ENCODE measurements around the gene TNS3. TPM values are rescaled to one million over a fixed set of nuclear protein-coding genes. Genes with fewer than 3 reads are reported as not detected.
"Not testable (repeated sequence)": the region's sequence is repeated elsewhere in the genome, so short reads cannot be mapped to it uniquely, and the experiment has no call there.

TNS3 gene
- polyA plus RNA-seq, 2 donors: 2.7 to 3.4 TPM

DNA sequence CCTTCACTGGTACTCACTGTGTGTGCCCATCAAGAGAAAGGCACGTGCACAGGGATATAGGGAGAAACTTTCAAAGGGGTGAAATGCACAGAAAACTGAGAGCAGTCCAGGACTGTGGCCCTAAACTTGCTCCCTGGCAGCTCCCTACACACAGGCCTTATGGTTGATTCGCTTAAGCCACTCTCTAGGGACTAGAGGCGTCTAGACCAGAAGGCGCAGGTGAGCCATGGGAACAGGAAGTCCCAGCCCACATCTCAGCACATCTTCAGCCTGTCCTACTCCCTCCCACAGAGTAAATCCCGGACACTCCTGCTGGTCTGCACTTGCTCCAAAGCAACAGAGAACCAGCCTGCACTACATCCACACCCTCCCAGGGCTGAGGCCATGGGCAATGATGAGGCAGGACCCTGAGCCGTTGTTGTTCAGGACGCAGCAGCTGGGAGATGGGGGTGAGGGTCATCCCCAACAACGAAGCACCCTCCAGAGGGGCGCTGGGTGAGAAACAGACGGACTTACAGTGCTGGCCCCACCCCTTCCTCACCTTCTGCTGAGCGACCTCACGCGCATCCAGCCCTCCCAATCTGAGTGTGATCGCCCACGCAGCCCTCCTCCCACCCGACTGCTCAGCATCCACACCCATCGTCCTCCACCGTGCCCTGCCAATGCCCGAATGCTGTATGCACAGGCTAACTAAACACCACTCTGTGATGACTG lies 109.3 kb downstream of the TNS3 start:
- no peaks in the 10 kb centered on the region for H3K27me3 ChIP-seq (ENCODE audit: control insufficient read depth in 1 of 2, insufficient read depth in 2 of 2, low read length in 2 of 2)
- 72 to 87% methylated on average over 19 of the region's 19 CpGs for WGBS, 2 donors
- H3K4me3 ChIP-seq (ENCODE audit: low read depth in 1 of 2, low read length in 2 of 2): no peak overlapping the region
- H3K4me1 ChIP-seq (ENCODE audit: control insufficient read depth in 2 of 2, insufficient read depth in 2 of 2, low read length in 1 of 2): peaks cover 0 to 19% of the 10 kb centered on the region in 2 donors
- no peaks in the 10 kb centered on the region for H3K36me3 ChIP-seq (ENCODE audit: control insufficient read depth in 2 of 2, insufficient read depth in 2 of 2, low read length in 1 of 2)
- H3K27ac ChIP-seq (ENCODE audit: low read depth in 2 of 2, low read length in 1 of 2): no peak overlapping the region
- no peaks in the 10 kb centered on the region for H3K9me3 ChIP-seq (ENCODE audit: control insufficient read depth in 2 of 2, insufficient read depth in 1 of 2, low read depth in 1 of 2, low read length in 1 of 2)

DNA sequence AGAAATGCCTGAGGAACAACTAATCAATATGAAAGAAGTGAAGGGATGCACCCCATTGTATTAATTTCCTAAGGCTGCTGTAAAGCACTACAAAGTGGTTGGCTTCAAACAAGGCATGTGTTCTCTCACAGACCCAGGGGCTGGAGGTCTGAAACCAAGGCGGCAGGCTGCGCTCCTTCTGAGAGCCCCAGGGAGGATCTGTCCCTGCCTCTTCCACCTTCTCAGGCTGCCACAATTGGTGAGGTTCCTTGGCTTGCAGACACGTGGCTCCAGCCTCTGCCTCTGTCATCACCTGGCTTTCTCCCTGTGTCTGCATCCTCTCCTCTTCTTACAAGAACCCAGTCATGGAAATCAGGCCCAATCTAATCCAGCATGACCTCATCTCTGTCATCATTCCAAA lies 110.1 kb downstream of the TNS3 start:
- WGBS, 2 donors: 68 to 76% methylated on average over 3 of the region's 3 CpGs
- no peaks in the 10 kb centered on the region for H3K36me3 ChIP-seq (ENCODE audit: control insufficient read depth in 2 of 2, insufficient read depth in 2 of 2, low read length in 1 of 2)
- no peaks in the 10 kb centered on the region for H3K27me3 ChIP-seq (ENCODE audit: control insufficient read depth in 1 of 2, insufficient read depth in 2 of 2, low read length in 2 of 2)
- H3K27ac ChIP-seq (ENCODE audit: low read depth in 2 of 2, low read length in 1 of 2): no peak overlapping the region
- H3K4me1 ChIP-seq (ENCODE audit: control insufficient read depth in 2 of 2, insufficient read depth in 2 of 2, low read length in 1 of 2): peaks cover 0 to 19% of the 10 kb centered on the region in 2 donors
- H3K4me3 ChIP-seq (ENCODE audit: low read depth in 1 of 2, low read length in 2 of 2): no peak overlapping the region
- no peaks in the 10 kb centered on the region for H3K9me3 ChIP-seq (ENCODE audit: control insufficient read depth in 2 of 2, insufficient read depth in 1 of 2, low read depth in 1 of 2, low read length in 1 of 2)

DNA sequence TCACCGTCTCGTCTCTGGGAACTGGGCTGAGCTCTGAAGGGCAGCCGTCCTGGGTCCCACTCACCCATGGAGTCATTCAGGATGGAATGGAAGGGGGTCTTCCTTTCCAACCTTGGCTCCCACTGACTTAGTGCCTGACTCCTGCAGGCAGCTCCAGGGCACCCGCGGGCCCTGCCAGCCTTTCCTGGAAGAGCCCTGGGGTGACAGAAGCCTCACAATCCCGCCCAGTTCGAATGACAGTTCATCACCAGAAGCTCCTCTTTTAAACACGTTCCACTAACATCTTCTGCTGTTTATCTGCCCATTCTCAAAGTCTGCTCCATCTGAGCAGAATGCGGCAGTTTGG lies 110.6 kb downstream of the TNS3 start:
- H3K9me3 ChIP-seq (ENCODE audit: control insufficient read depth in 2 of 2, insufficient read depth in 1 of 2, low read depth in 1 of 2, low read length in 1 of 2): no peaks in the 10 kb centered on the region
- H3K27me3 ChIP-seq (ENCODE audit: control insufficient read depth in 1 of 2, insufficient read depth in 2 of 2, low read length in 2 of 2): no peaks in the 10 kb centered on the region
- H3K36me3 ChIP-seq (ENCODE audit: control insufficient read depth in 2 of 2, insufficient read depth in 2 of 2, low read length in 1 of 2): no peaks in the 10 kb centered on the region
- H3K4me1 ChIP-seq (ENCODE audit: control insufficient read depth in 2 of 2, insufficient read depth in 2 of 2, low read length in 1 of 2): peaks cover 0 to 19% of the 10 kb centered on the region in 2 donors
- WGBS, 2 donors: 74 to 80% methylated on average over 9 of the region's 9 CpGs
- H3K4me3 ChIP-seq (ENCODE audit: low read depth in 1 of 2, low read length in 2 of 2): no peak overlapping the region
- H3K27ac ChIP-seq (ENCODE audit: low read depth in 2 of 2, low read length in 1 of 2): no peak overlapping the region

DNA sequence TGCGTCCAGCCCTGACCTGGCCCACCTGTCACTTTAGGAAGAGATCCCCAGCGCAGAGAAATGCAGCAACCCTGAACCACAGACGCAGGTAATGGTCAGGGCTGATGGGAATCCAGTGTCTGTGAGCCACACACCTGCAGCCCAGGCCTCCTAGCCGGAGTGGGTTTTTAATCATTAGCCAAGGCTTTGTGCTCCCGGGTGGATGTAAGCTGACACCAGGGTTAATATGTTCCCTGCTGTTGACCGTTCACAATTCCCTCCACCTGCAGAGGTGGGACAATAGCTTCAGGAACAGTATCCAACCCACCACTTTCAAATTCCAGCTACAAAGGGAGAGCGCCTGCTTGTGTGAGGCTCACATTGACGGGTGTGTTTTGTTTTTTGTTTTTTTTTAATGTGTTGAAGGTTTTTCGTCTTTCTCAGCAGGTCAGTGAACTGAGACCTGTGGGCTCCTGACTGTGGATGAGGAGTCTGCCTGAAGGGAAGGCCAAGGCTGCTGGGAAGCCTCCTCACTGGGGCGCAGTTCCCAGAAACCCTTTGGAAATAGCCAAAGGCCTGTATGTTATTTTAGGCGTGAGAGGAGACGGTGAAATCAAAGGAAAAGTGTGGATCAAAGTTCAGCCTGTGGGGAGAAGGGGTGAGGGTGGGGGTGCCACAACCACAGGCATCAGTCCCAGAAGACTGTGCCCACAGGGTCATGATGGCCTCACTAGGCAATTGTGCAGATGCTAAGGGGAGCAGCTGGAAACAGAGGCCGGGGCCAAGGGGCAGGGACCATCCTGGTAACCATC lies 111.1 kb downstream of the TNS3 start:
- H3K4me1 ChIP-seq (ENCODE audit: control insufficient read depth in 2 of 2, insufficient read depth in 2 of 2, low read length in 1 of 2): peaks cover 0 to 14% of the 10 kb centered on the region in 2 donors
- no peak overlapping the region for H3K27ac ChIP-seq (ENCODE audit: low read depth in 2 of 2, low read length in 1 of 2)
- no peaks in the 10 kb centered on the region for H3K27me3 ChIP-seq (ENCODE audit: control insufficient read depth in 1 of 2, insufficient read depth in 2 of 2, low read length in 2 of 2)
- no peaks in the 10 kb centered on the region for H3K9me3 ChIP-seq (ENCODE audit: control insufficient read depth in 2 of 2, insufficient read depth in 1 of 2, low read depth in 1 of 2, low read length in 1 of 2)
- no peak overlapping the region for H3K4me3 ChIP-seq (ENCODE audit: low read depth in 1 of 2, low read length in 2 of 2)
- H3K36me3 ChIP-seq (ENCODE audit: control insufficient read depth in 2 of 2, insufficient read depth in 2 of 2, low read length in 1 of 2): no peaks in the 10 kb centered on the region
- WGBS, 2 donors: 71 to 78% methylated on average over 13 of the region's 13 CpGs

DNA sequence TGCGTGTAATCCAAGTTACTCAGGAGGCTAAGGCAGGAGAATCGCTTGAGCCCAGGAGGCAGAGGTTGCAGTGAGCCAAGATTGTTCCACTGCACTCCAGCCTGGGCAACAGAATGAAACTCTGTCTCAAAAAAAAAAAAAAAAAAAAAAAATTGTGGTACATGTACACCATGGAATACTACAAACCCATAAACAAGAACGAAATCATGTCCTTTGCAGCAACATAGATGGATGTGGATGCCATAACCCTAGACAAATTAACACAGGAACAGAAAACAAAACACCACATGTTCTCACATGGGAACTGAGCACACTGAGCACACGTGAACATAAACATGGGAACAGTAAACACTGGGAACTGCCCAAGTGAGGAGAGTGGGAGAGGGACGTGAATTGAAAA lies 112.1 kb downstream of the TNS3 start:
- not testable (repeated sequence) for H3K27me3 ChIP-seq (ENCODE audit: control insufficient read depth in 1 of 2, insufficient read depth in 2 of 2, low read length in 2 of 2); H3K4me1 ChIP-seq (ENCODE audit: control insufficient read depth in 2 of 2, insufficient read depth in 2 of 2, low read length in 1 of 2); H3K4me3 ChIP-seq (ENCODE audit: low read depth in 1 of 2, low read length in 2 of 2); H3K27ac ChIP-seq (ENCODE audit: low read depth in 2 of 2, low read length in 1 of 2); H3K9me3 ChIP-seq (ENCODE audit: control insufficient read depth in 2 of 2, insufficient read depth in 1 of 2, low read depth in 1 of 2, low read length in 1 of 2); H3K36me3 ChIP-seq (ENCODE audit: control insufficient read depth in 2 of 2, insufficient read depth in 2 of 2, low read length in 1 of 2)
- WGBS, 2 donors: 80 to 94% methylated on average over 5 of the region's 5 CpGs

DNA sequence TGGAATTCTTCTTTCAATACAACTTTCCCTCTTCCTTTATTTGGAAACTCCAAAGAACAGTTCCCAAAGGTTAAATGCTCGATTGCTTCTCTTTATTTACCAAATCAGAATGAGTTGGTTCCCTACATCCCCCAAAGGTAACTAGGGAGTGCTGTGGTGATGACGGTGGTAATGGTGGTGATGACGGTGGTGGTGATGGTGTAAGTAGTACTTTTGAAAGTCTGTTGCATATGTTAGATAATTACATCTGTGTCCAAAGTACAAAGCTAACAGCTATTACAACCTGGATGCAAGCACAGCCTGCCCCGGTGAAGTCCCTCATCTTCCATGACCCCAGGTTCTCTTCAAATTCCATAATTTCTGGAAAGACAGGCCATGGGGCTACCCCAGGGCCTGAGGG lies 115.1 kb downstream of the TNS3 start:
- H3K4me3 ChIP-seq (ENCODE audit: low read depth in 1 of 2, low read length in 2 of 2): no peak overlapping the region
- H3K36me3 ChIP-seq (ENCODE audit: control insufficient read depth in 2 of 2, insufficient read depth in 2 of 2, low read length in 1 of 2): no peaks in the 10 kb centered on the region

DNA sequence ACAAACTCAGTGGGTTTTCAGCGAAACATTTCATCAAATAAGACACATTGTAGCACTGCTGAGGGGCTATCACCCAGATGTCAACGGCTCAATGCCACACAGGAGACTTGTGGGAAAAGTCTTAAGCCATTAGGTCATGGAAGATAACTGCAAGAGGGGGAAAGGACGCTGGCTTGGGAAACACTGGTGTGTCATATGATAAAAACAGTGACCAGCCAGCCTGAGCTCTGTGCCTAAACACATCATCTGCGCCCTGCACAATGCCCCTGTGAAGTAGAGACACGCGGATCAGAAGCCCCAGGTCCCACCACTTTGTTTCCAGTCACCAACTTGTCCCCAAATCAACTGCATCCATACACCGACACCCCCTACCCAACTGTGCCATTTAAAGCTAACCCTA lies 116.7 kb downstream of the TNS3 start:
- no peaks in the 10 kb centered on the region for H3K36me3 ChIP-seq (ENCODE audit: control insufficient read depth in 2 of 2, insufficient read depth in 2 of 2, low read length in 1 of 2)
- H3K27me3 ChIP-seq (ENCODE audit: control insufficient read depth in 1 of 2, insufficient read depth in 2 of 2, low read length in 2 of 2): no peaks in the 10 kb centered on the region
- no peak overlapping the region for H3K4me3 ChIP-seq (ENCODE audit: low read depth in 1 of 2, low read length in 2 of 2)
- no peak overlapping the region for H3K27ac ChIP-seq (ENCODE audit: low read depth in 2 of 2, low read length in 1 of 2)
- WGBS, 2 donors: 77 to 84% methylated on average over 7 of the region's 7 CpGs
- H3K9me3 ChIP-seq (ENCODE audit: control insufficient read depth in 2 of 2, insufficient read depth in 1 of 2, low read depth in 1 of 2, low read length in 1 of 2): no peaks in the 10 kb centered on the region
- no peaks in the 10 kb centered on the region for H3K4me1 ChIP-seq (ENCODE audit: control insufficient read depth in 2 of 2, insufficient read depth in 2 of 2, low read length in 1 of 2)

More for the DNA sequence above, 115.1 kb downstream of the TNS3 start:
- 75 to 93% methylated on average over 4 of the region's 4 CpGs for WGBS, 2 donors
- H3K27ac ChIP-seq (ENCODE audit: low read depth in 2 of 2, low read length in 1 of 2): no peak overlapping the region
- no peaks in the 10 kb centered on the region for H3K4me1 ChIP-seq (ENCODE audit: control insufficient read depth in 2 of 2, insufficient read depth in 2 of 2, low read length in 1 of 2)
- H3K27me3 ChIP-seq (ENCODE audit: control insufficient read depth in 1 of 2, insufficient read depth in 2 of 2, low read length in 2 of 2): no peaks in the 10 kb centered on the region
- no peaks in the 10 kb centered on the region for H3K9me3 ChIP-seq (ENCODE audit: control insufficient read depth in 2 of 2, insufficient read depth in 1 of 2, low read depth in 1 of 2, low read length in 1 of 2)

DNA sequence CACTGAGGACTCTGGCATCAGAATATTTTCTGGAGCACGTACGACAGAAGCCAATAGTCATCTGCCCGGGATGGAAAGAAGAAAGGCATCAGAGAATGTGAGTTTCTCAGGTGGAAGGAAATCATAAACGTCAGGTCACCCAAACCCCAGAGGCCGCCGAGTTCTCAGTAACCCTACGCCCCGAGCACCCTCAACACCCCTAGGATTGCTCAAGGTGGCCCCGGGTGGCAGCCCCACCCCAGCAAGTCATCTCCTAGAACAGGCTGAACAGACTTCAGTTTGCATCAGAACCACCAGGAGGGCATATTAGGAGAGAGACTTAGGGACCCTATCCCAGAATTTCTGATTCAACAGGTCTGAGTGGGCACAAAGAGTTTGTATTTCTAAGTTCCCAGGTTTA lies 117.6 kb downstream of the TNS3 start:
- H3K9me3 ChIP-seq (ENCODE audit: control insufficient read depth in 2 of 2, insufficient read depth in 1 of 2, low read depth in 1 of 2, low read length in 1 of 2): no peaks in the 10 kb centered on the region
- WGBS, 2 donors: 91 to 92% methylated on average over 9 of the region's 9 CpGs

DNA sequence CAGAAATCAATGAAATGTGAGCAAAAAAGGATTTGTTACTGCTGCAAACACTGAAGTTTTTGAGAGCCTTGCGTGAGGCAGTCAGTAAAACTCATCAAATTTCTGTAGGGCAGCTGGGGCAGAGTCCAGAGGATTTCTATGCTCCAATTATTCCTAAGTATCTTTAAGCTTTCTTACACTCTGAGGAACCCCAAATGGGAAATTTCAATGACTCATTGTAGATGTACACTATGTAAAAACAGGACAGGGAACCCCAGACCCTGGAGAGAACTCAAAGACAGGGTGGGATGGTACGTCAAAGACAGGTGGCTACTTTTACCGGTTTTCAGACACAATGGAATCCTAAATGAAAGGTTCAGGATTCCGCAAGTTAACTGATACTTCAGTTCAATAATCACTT lies 120.2 kb downstream of the TNS3 start:
- no peaks in the 10 kb centered on the region for H3K4me1 ChIP-seq (ENCODE audit: control insufficient read depth in 2 of 2, insufficient read depth in 2 of 2, low read length in 1 of 2)
- H3K27me3 ChIP-seq (ENCODE audit: control insufficient read depth in 1 of 2, insufficient read depth in 2 of 2, low read length in 2 of 2): no peaks in the 10 kb centered on the region
- WGBS, 2 donors: 70 to 88% methylated on average over 4 of the region's 4 CpGs
- no peaks in the 10 kb centered on the region for H3K36me3 ChIP-seq (ENCODE audit: control insufficient read depth in 2 of 2, insufficient read depth in 2 of 2, low read length in 1 of 2)
- no peak overlapping the region for H3K27ac ChIP-seq (ENCODE audit: low read depth in 2 of 2, low read length in 1 of 2)
- no peaks in the 10 kb centered on the region for H3K9me3 ChIP-seq (ENCODE audit: control insufficient read depth in 2 of 2, insufficient read depth in 1 of 2, low read depth in 1 of 2, low read length in 1 of 2)
- H3K4me3 ChIP-seq (ENCODE audit: low read depth in 1 of 2, low read length in 2 of 2): no peak overlapping the region

More for the DNA sequence above, 117.6 kb downstream of the TNS3 start:
- H3K36me3 ChIP-seq (ENCODE audit: control insufficient read depth in 2 of 2, insufficient read depth in 2 of 2, low read length in 1 of 2): no peaks in the 10 kb centered on the region
- H3K27me3 ChIP-seq (ENCODE audit: control insufficient read depth in 1 of 2, insufficient read depth in 2 of 2, low read length in 2 of 2): no peaks in the 10 kb centered on the region
- no peaks in the 10 kb centered on the region for H3K4me1 ChIP-seq (ENCODE audit: control insufficient read depth in 2 of 2, insufficient read depth in 2 of 2, low read length in 1 of 2)
- no peak overlapping the region for H3K4me3 ChIP-seq (ENCODE audit: low read depth in 1 of 2, low read length in 2 of 2)
- H3K27ac ChIP-seq (ENCODE audit: low read depth in 2 of 2, low read length in 1 of 2): no peak overlapping the region

DNA sequence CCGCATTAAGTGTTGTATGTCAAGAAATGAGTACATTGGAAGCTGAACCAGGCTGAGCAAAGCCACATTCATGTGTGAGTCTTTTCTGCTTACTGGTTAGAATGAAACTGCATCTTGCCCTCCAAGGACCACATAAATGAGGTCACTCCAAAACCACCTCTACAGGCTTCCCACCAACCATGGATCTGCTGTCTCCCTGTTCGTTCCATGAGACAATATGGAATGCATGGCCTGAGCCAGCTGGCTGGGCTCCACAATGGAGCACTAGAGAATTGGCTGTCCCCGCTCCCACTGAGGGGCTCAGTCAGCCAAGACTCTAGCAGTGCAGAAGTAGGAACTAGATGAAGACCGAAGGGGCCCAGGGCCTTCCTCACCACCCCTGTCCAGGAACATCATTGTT lies 120.8 kb downstream of the TNS3 start:
- no peaks in the 10 kb centered on the region for H3K27me3 ChIP-seq (ENCODE audit: control insufficient read depth in 1 of 2, insufficient read depth in 2 of 2, low read length in 2 of 2)
- H3K4me3 ChIP-seq (ENCODE audit: low read depth in 1 of 2, low read length in 2 of 2): no peak overlapping the region
- 57 to 65% methylated on average over 4 of the region's 4 CpGs for whole genome bisulfite sequencing, 2 donors
- H3K36me3 ChIP-seq (ENCODE audit: control insufficient read depth in 2 of 2, insufficient read depth in 2 of 2, low read length in 1 of 2): no peaks in the 10 kb centered on the region
- H3K9me3 ChIP-seq (ENCODE audit: control insufficient read depth in 2 of 2, insufficient read depth in 1 of 2, low read depth in 1 of 2, low read length in 1 of 2): no peaks in the 10 kb centered on the region
- H3K4me1 ChIP-seq (ENCODE audit: control insufficient read depth in 2 of 2, insufficient read depth in 2 of 2, low read length in 1 of 2): no peaks in the 10 kb centered on the region
- H3K27ac ChIP-seq (ENCODE audit: low read depth in 2 of 2, low read length in 1 of 2): no peak overlapping the region

Data from esophagus (tissue), 2 donors.